Heart left ventricle (tissue), 16 donors: ENCODE measurements around the gene RILP. TPM values are rescaled to one million over a fixed set of nuclear protein-coding genes. Genes with fewer than 3 reads are reported as not detected.

ENCODE experiments used
- ATAC-seq, 4 donors: fragments of 200-7000 bp; cut with Tn5 transposase; one replicate each; pipeline ENCODE4 v1.9.1; 2020 to 2022; ENCODE audit warnings: moderate library complexity in 4 of 4, mild to moderate bottlenecking in 3 of 4, moderate number of reproducible peaks in 1 of 4
- DNase-seq, 5 donors: peaks; one replicate each; pipeline ENCODE4 v3.0.0-alpha.2; 2020
- H3K27ac ChIP-seq, 12 donors: fragments of 200-600 bp; sonication (generic) in 4 of 12; one replicate each; pipeline versions ENCODE4 v1.5.0 to v1.8.0; 2016 to 2022; ENCODE audit warnings: mild to moderate bottlenecking in 2 of 12
- H3K27me3 ChIP-seq, 9 donors: fragments of 200-600 bp; sonication (generic) in 2 of 9; one replicate each; pipeline versions ENCODE4 v1.5.1 to v1.8.0; 2016 to 2022; ENCODE audit warnings: mild to moderate bottlenecking in 3 of 9
- H3K36me3 ChIP-seq, 9 donors: fragments of 200-600 bp; sonication (generic) in 2 of 9; one replicate each; pipeline versions ENCODE4 v1.5.0 to v1.8.0; 2018 to 2022; ENCODE audit warnings: mild to moderate bottlenecking in 2 of 9
- H3K4me1 ChIP-seq, 12 donors: fragments of 200-600 bp; sonication (generic) in 4 of 12; one replicate each; pipeline versions ENCODE4 v1.5.0 to v1.8.0; 2016 to 2022; ENCODE audit warnings: mild to moderate bottlenecking in 3 of 12
- H3K4me3 ChIP-seq, 12 donors: fragments of 200-600 bp; sonication (generic) in 4 of 12; one replicate each; pipeline versions ENCODE4 v1.5.0 to v1.8.0; 2017 to 2022; ENCODE audit warnings: mild to moderate bottlenecking in 9 of 12, moderate library complexity in 4 of 12
- H3K9me3 ChIP-seq, 12 donors: fragments of 200-600 bp; sonication (generic) in 4 of 12; one replicate each; pipeline versions ENCODE4 v1.5.0 to v1.8.0; 2016 to 2022; ENCODE audit warnings: mild to moderate bottlenecking in 1 of 12
- CTCF ChIP-seq, 12 donors: fragments of 200-600 bp; sonication (generic) in 4 of 12; IDR thresholded peaks; one replicate each; pipeline versions ENCODE4 v1.5.0 to v1.8.0; 2018 to 2022; ENCODE audit warnings: antibody characterized with exemption in 12 of 12, mild to moderate bottlenecking in 5 of 12
- POLR2A ChIP-seq, 2 donors: fragments of 450-650 bp; IDR thresholded peaks; one replicate each; pipeline ENCODE4 v1.6.1; 2017; ENCODE audit warnings: antibody characterized with exemption in 2 of 2, mild to moderate bottlenecking in 2 of 2, moderate library complexity in 2 of 2
- WGBS, 4 donors: extraction: QIAGEN DNeasy Blood & Tissue Kit in 2 of 4; methylation state at CpG; one replicate each; pipeline versions ENCODE4 v1.1.5 to v1.1.7; 2013 to 2018; 5-methylcytosine and 5-hydroxymethylcytosine counted together
- intact Hi-C, 10 donors: fragments of 100-400 bp; cut with DNase I; formaldehyde crosslinking; loops; one replicate each; pipeline versions ENCODE4 v1.11.1 to v1.14.2; 2022
- polyA plus RNA-seq, 2 donors: library from polyadenylated mRNA; stranded (reverse); fragments of 200-250 nt; gene quantifications; one replicate each; pipeline ENCODE4 v1.2.3, GENCODE V29; 2013
- total RNA-seq, 9 donors: library from RNA; depleted of rRNA in 2 of 9; stranded (reverse); fragments of >200 nt in 2 of 9; fragmentation: NEBNext Ultra II Directional in 3 of 9; extraction: Animal tissue kit (Norgen Biotek cat#: 25700) in 3 of 9; gene quantifications; one replicate each; pipeline versions ENCODE4 v1.1.0 to v1.2.4, GENCODE V29; 2016 to 2023
- donor health status: ischemic (EF 13 %, LVEDD 7.1; RV severe dilation, severe dysfunction).
- donor health status: healthy with polysubstance abuse.
- donor health status: DM: no; HTN: yes; CAD: no.
- donor health status: DM: no; HTN: no; CAD: no.
- donor health status: ischemic (EF 25% LVEDD 6.9; RV normal size, moderate dysfunction).
- donor health status: ischemic (EF 25% LVEDD 5.7; RV mildly dilated, moderate dysfunction).
- donor health status: healthy.
- donor health status: DM: yes; HTN: yes; CAD: no.
- donor health status: ischemic (EF 35%, LVEDD 5.7; RV mildly dilated, moderate dysfunction).
- donor health status: nonischemic (EF 11% LVEDD 7.7; RV severe dilation, severe dysfunction).
- donor health status: DM: yes; HTN: yes; CAD: no.
- donor health status: PGD.
- donor health status: ischemic (EF 29% LVEDD 5.4; RV normal size, mild dysfunction).
- donor health status: nonischemic (EF 23%, LVEDD 6.1; RV moderate dilation, normal function).

RILP gene
- total and polyA plus RNA-seq, 11 donors = 37.6 to 130 (median 60.1) TPM

GRCh38 chr17:1639549-1640180 is 10.0 kb downstream of the RILP start:
- Histone ChIP-seq H3K36me3 (peaks cover 0 to 46% (median 37%) of the 10 kb centered on the region in 9 donors), H3K4me1 (peaks cover 0 to 31% (median 12%) of the 10 kb centered on the region in 12 donors), H3K4me3 (no peak overlapping the region), H3K27me3 (no peaks in the 10 kb centered on the region), H3K9me3 (no peaks in the 10 kb centered on the region), H3K27ac (peak overlapping the region in 1 of 12 donors; percentile 25)
- no peak for TF ChIP-seq POLR2A (IDR thresholded peaks at IDR 0.05)
- no peak for TF ChIP-seq CTCF (IDR thresholded peaks at IDR 0.05)
- WGBS, 4 donors = 70 to 82% (median 80%) methylated on average over 5 to 11 of the region's 11 CpGs
- DNase-seq = peak in 1 of 5 donors; percentile 47
- intact Hi-C loops = loop anchor here in 3 of 10 donors (10.0 kb wide), 3 partner anchors 155 to 375 kb away; no protein-coding TSS in a partner anchor
- no peak for ATAC-seq

GRCh38 chr17:1638624-1639300 is 10.9 kb downstream of the RILP start:
- Histone ChIP-seq H3K27ac (no peak overlapping the region), H3K4me3 (no peak overlapping the region), H3K9me3 (no peaks in the 10 kb centered on the region), H3K36me3 (peaks cover 0 to 50% (median 39%) of the 10 kb centered on the region in 9 donors), H3K27me3 (no peaks in the 10 kb centered on the region), H3K4me1 (peaks cover 0 to 22% (median 5%) of the 10 kb centered on the region in 12 donors)
- no peak for TF ChIP-seq CTCF (IDR thresholded peaks at IDR 0.05)
- no peak for TF ChIP-seq POLR2A (IDR thresholded peaks at IDR 0.05)
- intact Hi-C loops = loop anchor here in 1 of 10 donors (10.0 kb wide), 1 partner anchor 274 kb away; no protein-coding TSS in a partner anchor
- ATAC-seq (no peak), DNase-seq (peak in 1 of 5 donors; percentile 49)
- 67 to 79% (median 75%) methylated on average over 7 to 19 of the region's 19 CpGs for WGBS, 4 donors

GRCh38 chr17:1638171-1638590 is 11.5 kb downstream of the RILP start:
- H3K4me1 ChIP-seq = peaks cover 0 to 17% (median 0%) of the 10 kb centered on the region in 12 donors
- 76 to 82% (median 80%) methylated on average over 17 of the region's 17 CpGs for WGBS, 4 donors
- peaks cover 0 to 50% (median 40%) of the 10 kb centered on the region in 9 donors for H3K36me3 ChIP-seq
- H3K4me3 ChIP-seq = no peak overlapping the region
- no peaks in the 10 kb centered on the region for H3K9me3 ChIP-seq
- no peak for ATAC-seq
- intact Hi-C loops = loop anchor here in 1 of 10 donors (10.0 kb wide), 1 partner anchor 273 kb away; no protein-coding TSS in a partner anchor
- no peak overlapping the region for H3K27ac ChIP-seq
- DNase-seq = no peak
- no peaks in the 10 kb centered on the region for H3K27me3 ChIP-seq
- TF ChIP-seq POLR2A (IDR thresholded peaks at IDR 0.05) (no peak), CTCF (IDR thresholded peaks at IDR 0.05) (no peak)

GRCh38 chr17:1636732-1637285 is 12.9 kb downstream of the RILP start:
- H3K4me3 ChIP-seq = no peak overlapping the region
- ATAC-seq (no peak), DNase-seq (no peak)
- peaks cover 0 to 16% (median 0%) of the 10 kb centered on the region in 12 donors for H3K4me1 ChIP-seq
- intact Hi-C loops = loop anchor here in 1 of 10 donors (10.0 kb wide), 1 partner anchor 272 kb away; no protein-coding TSS in a partner anchor
- H3K36me3 ChIP-seq = peaks cover 0 to 50% (median 40%) of the 10 kb centered on the region in 9 donors
- H3K9me3 ChIP-seq = no peaks in the 10 kb centered on the region
- TF ChIP-seq CTCF (IDR thresholded peaks at IDR 0.05) (no peak), POLR2A (IDR thresholded peaks at IDR 0.05) (no peak)
- H3K27ac ChIP-seq = no peak overlapping the region
- WGBS, 4 donors = 82 to 88% (median 86%) methylated on average over 14 to 15 of the region's 15 CpGs
- H3K27me3 ChIP-seq = no peaks in the 10 kb centered on the region
